HFFc6 (cell line): ENCODE measurements around the gene DPEP1. TPM values are rescaled to one million over a fixed set of nuclear protein-coding genes. Genes with fewer than 3 reads are reported as not detected.
"Not testable (repeated sequence)": the region's sequence is repeated elsewhere in the genome, so short reads cannot be mapped to it uniquely, and the experiment has no call there.

Experiments
- DNase-seq: peaks from one replicate; pipeline ENCODE4 v3.0.0-alpha.2; 2018
- H3K27ac Mint-ChIP-seq: 2 replicates; pipeline ENCODE4 v1.8.0; 2020; ENCODE audit warnings: mild to moderate bottlenecking, mixed read lengths
- H3K27me3 Mint-ChIP-seq: 2 replicates; pipeline ENCODE4 v1.8.0; 2021; ENCODE audit warnings: mild to moderate bottlenecking, moderate library complexity, mixed read lengths; ENCODE audit not compliant: insufficient read depth
- H3K36me3 Mint-ChIP-seq: 2 replicates; pipeline ENCODE4 v1.8.0; 2021; ENCODE audit warnings: low read depth, mixed read lengths
- H3K4me1 Mint-ChIP-seq: 2 replicates; pipeline ENCODE4 v1.8.0; 2020; ENCODE audit warnings: low read depth, mixed read lengths
- H3K4me3 Mint-ChIP-seq: 2 replicates; pipeline ENCODE4 v1.8.0; 2020; ENCODE audit warnings: mild to moderate bottlenecking, moderate library complexity, mixed read lengths
- H3K9me3 Mint-ChIP-seq: 2 replicates; pipeline ENCODE4 v1.8.0; 2020; ENCODE audit warnings: mild to moderate bottlenecking, mixed read lengths
- total RNA-seq, 6 experiments: library from RNA; stranded (reverse); fragmentation: NEBNext Ultra II Directional; extraction: Animal tissue kit (Norgen Biotek cat#: 25700); gene quantifications; 2 replicates in 1 of 6; 3 replicates in 5 of 6; pipeline ENCODE4 v1.2.3, GENCODE V29; 2021
- TF ChIP-seq, protein P1 (sequence below): fragments of 200-600 bp; sonication (generic); IDR thresholded peaks from 2 replicates; pipeline ENCODE4 v1.5.0; 2021; ENCODE audit warnings: antibody characterized with exemption, mild to moderate bottlenecking

The DPEP1 gene
- total RNA-seq, 6 experiments from 2014 or later = not detected

DNA sequence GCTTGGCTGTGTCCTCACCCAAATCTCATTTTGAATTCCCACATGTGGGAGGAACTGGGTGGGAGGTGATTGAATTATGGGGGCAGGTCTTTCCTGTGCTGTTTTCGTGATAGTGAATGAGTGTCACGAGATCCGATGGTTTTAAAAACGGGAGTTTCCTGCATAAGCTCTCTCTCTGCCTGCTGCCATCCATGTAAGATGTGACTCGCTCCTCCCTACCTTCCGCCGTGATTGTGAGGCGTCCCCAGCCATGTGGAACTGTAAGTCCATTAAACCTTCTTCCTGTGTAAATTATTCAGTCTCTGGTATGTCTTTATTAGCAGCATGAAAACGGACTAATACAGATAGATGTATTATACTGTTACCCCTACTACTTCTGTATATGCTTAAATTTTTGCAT, 47.8 kb downstream of the DPEP1 start:
- TF ChIP-seq, protein P1, sequence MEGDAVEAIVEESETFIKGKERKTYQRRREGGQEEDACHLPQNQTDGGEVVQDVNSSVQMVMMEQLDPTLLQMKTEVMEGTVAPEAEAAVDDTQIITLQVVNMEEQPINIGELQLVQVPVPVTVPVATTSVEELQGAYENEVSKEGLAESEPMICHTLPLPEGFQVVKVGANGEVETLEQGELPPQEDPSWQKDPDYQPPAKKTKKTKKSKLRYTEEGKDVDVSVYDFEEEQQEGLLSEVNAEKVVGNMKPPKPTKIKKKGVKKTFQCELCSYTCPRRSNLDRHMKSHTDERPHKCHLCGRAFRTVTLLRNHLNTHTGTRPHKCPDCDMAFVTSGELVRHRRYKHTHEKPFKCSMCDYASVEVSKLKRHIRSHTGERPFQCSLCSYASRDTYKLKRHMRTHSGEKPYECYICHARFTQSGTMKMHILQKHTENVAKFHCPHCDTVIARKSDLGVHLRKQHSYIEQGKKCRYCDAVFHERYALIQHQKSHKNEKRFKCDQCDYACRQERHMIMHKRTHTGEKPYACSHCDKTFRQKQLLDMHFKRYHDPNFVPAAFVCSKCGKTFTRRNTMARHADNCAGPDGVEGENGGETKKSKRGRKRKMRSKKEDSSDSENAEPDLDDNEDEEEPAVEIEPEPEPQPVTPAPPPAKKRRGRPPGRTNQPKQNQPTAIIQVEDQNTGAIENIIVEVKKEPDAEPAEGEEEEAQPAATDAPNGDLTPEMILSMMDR = no peak
- Mint-ChIP-seq H3K27ac (no peak overlapping the region), H3K9me3 (no peaks in the 10 kb centered on the region), H3K36me3 (peaks cover 39% of the 10 kb centered on the region), H3K4me3 (no peak overlapping the region), H3K27me3 (peaks cover 2% of the 10 kb centered on the region), H3K4me1 (peaks cover 12% of the 10 kb centered on the region)
- DNase-seq = no peak

DNA sequence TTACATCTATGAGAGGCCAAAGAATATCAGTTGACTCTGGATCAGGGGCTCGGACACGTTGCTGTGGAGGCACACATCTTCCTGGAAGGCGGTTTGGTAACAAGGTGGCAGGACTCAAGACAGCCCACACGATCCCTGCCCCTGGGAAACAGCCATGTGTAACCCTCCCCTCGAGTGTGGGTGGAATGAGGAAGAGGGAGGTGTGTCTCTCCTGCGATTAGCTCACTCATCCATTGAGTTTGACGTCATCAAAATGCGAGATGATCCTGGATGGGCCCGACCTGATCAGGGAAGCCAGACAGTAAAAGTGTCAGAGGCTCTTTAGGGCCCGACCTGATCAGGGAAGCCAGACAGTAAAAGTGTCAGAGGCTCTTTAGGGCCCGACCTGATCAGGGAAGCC, 50.8 kb downstream of the DPEP1 start:
- peaks cover 40% of the 10 kb centered on the region for H3K36me3 Mint-ChIP-seq
- H3K27ac Mint-ChIP-seq, H3K4me1 Mint-ChIP-seq, H3K4me3 Mint-ChIP-seq, H3K27me3 Mint-ChIP-seq, DNase-seq, H3K9me3 Mint-ChIP-seq: not testable (repeated sequence)

DNA sequence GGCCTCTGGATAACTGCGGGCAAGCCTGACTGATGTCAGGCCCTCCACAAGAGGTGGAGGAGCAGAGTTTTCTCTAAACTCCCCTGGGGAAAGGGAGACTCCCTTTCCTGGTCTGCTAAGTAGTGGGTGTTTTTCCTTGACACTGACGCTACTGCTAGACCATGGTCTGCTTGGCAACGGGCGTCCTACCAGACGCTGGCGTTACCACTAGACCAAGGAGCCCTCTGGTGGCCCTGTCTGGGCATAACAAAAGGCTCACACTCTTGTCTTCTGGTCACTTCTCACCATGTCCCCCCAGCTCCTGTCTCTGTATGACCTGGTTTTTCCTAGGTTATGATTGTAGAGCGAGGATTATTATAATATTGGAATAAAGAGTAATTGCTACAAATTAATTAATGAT, 53.6 kb downstream of the DPEP1 start:
- H3K4me3 Mint-ChIP-seq, H3K9me3 Mint-ChIP-seq, H3K27me3 Mint-ChIP-seq, H3K27ac Mint-ChIP-seq: not testable (repeated sequence)
- TF ChIP-seq, protein P1 = peak; percentile 70
- DNase-seq = peak; percentile 23
- Mint-ChIP-seq H3K4me1 (peaks cover 12% of the 10 kb centered on the region), H3K36me3 (peaks cover 26% of the 10 kb centered on the region)

DNA sequence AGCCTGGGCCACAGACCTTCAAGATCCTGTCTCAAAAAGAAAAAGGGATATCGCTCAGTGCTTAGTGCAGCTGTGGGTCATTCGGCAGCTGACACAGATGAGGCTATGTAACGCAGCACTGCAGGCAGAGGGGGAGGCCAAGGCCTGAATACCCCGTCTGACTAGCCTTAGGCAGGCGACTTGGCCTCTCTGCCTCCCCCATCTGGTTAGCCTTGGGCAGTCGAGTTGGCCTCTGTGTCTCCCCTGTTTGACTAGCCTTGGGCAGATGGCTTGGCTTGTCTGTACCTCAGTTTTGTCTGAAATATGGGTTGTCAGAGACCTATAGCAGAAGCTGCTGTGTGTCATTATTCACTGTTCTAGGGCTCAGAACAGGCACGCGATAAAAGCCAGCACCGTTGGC, 54.2 kb downstream of the DPEP1 start:
- TF ChIP-seq, protein P1 = no peak
- Mint-ChIP-seq H3K27me3 (no peaks in the 10 kb centered on the region; the same call in 1 of the 2 replicates), H3K4me3 (no peak overlapping the region), H3K4me1 (peaks cover 12% of the 10 kb centered on the region), H3K9me3 (no peaks in the 10 kb centered on the region), H3K27ac (no peak overlapping the region), H3K36me3 (peaks cover 24% of the 10 kb centered on the region)
- no peak for DNase-seq

DNA sequence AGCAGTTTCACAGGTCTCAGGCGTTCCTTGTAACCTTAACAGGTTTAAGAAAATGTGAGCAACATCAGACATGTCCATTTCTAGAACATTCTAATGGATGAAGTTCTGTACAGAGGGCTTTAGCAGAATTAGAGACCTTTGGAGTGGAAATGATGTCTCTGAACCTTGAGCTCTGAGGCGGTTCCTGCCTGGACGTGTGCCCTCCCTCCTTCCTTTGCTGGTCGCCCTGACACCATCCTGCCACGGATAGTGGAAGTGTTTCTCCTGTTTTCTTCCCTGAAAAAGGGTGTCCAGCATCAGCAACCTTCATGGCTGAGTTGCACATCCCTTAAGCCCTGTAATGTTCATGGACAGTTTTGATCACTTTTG, 55.3 kb downstream of the DPEP1 start:
- DNase-seq = no peak
- Mint-ChIP-seq H3K27me3 (no peaks in the 10 kb centered on the region; the same call in 1 of the 2 replicates), H3K36me3 (peaks cover 18% of the 10 kb centered on the region), H3K27ac (no peak overlapping the region), H3K4me1 (peaks cover 12% of the 10 kb centered on the region), H3K9me3 (no peaks in the 10 kb centered on the region), H3K4me3 (no peak overlapping the region)
- TF ChIP-seq, protein P1 = no peak

DNA sequence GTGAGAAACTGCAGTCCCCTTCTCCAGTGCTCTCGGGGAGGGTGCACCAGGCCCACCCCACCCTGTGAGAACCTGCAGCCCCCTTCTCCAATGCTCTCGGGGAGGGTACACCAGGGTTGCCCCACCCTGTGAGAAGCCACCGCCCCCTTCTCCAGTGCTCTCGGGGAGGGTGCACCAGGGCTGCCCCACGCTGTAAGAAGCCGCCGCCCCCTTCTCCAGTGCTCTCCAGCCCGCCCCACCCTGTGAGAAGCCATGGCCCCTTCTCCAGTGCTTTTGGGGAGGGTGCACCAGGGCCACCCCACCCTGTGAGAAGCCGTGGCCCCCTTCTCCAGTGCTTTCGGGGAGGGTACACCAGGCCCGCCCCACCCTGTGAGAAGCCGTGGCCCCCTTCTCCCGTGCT, 56.3 kb downstream of the DPEP1 start:
- Mint-ChIP-seq H3K9me3 (no peaks in the 10 kb centered on the region), H3K27ac (no peak overlapping the region), H3K27me3 (no peaks in the 10 kb centered on the region; the same call in 1 of the 2 replicates), H3K4me3 (no peak overlapping the region), H3K36me3 (peaks cover 10% of the 10 kb centered on the region), H3K4me1 (peaks cover 12% of the 10 kb centered on the region)
- no peak for DNase-seq
- TF ChIP-seq, protein P1 = no peak
